Measurements from ENCODE around the gene TMEM202.

The TMEM202 gene

GRCh38 chr15:72397796-72398588 is at the start of gene TMEM202:
TMEM202 (plus strand) TSS chr15:72398305; CDS start chr15:72398327, 22 bp downstream.
- H3K4me3 Mint-ChIP-seq: no peak within 1 kb of the TSS
- H3K27ac Mint-ChIP-seq: peak within 1 kb of the TSS; percentile 56
- no peaks in the 10 kb centered on the region for H3K36me3 Mint-ChIP-seq (ENCODE audit: low read depth)
- intact Hi-C loops (cut with micrococcal nuclease): no loop called here
- H3K4me1 Mint-ChIP-seq (ENCODE audit: low read depth): peaks cover 23% of the 10 kb centered on the region
- no peaks in the 10 kb centered on the region for H3K27me3 Mint-ChIP-seq
- H3K9me3 Mint-ChIP-seq: no peaks in the 10 kb centered on the region

GRCh38 chr15:72353266-72353665 is 44.8 kb upstream of the TMEM202 start:
- no peak overlapping the region for H3K4me3 Mint-ChIP-seq
- no peak overlapping the region for H3K27ac Mint-ChIP-seq
- no peaks in the 10 kb centered on the region for H3K27me3 Mint-ChIP-seq
- intact Hi-C loops (cut with micrococcal nuclease): no loop called here
- H3K4me1 Mint-ChIP-seq (ENCODE audit: low read depth): peaks cover 28% of the 10 kb centered on the region
- H3K36me3 Mint-ChIP-seq (ENCODE audit: low read depth): peaks cover 100% of the 10 kb centered on the region
- no peaks in the 10 kb centered on the region for H3K9me3 Mint-ChIP-seq

- peaks cover 40% of the 10 kb centered on the region for H3K4me1 Mint-ChIP-seq (ENCODE audit: low read depth)
- peaks cover 98% of the 10 kb centered on the region for H3K36me3 Mint-ChIP-seq (ENCODE audit: low read depth)
- no peak overlapping the region for H3K4me3 Mint-ChIP-seq
- no peaks in the 10 kb centered on the region for H3K27me3 Mint-ChIP-seq
- intact Hi-C loops (cut with micrococcal nuclease): no loop called here
- H3K27ac Mint-ChIP-seq: no peak overlapping the region
- no peaks in the 10 kb centered on the region for H3K9me3 Mint-ChIP-seq
These were observed 43.6 kb upstream of the TMEM202 start for GRCh38 chr15:72354496-72354895.

- no peak overlapping the region for H3K27ac Mint-ChIP-seq
These were observed 40.0 kb upstream of the TMEM202 start for GRCh38 chr15:72358121-72358520.

GRCh38 chr15:72358650-72359171 is 39.4 kb upstream of the TMEM202 start:
- Mint-ChIP-seq H3K4me3 (no peak overlapping the region), H3K9me3 (no peaks in the 10 kb centered on the region), H3K4me1 (ENCODE audit: low read depth) (peaks cover 40% of the 10 kb centered on the region), H3K27ac (peak overlapping the region; percentile 36), H3K27me3 (no peaks in the 10 kb centered on the region), H3K36me3 (ENCODE audit: low read depth) (peaks cover 56% of the 10 kb centered on the region)
- intact Hi-C loops (cut with micrococcal nuclease): no loop called here

More at GRCh38 chr15:72358121-72358520, 40.0 kb upstream of the TMEM202 start:
- no peaks in the 10 kb centered on the region for H3K9me3 Mint-ChIP-seq
- no peak overlapping the region for H3K4me3 Mint-ChIP-seq
- peaks cover 62% of the 10 kb centered on the region for H3K36me3 Mint-ChIP-seq (ENCODE audit: low read depth)
- H3K4me1 Mint-ChIP-seq (ENCODE audit: low read depth): peaks cover 40% of the 10 kb centered on the region
- intact Hi-C loops (cut with micrococcal nuclease): no loop called here
- no peaks in the 10 kb centered on the region for H3K27me3 Mint-ChIP-seq

- no peak overlapping the region for H3K27ac Mint-ChIP-seq
- peaks cover 37% of the 10 kb centered on the region for H3K36me3 Mint-ChIP-seq (ENCODE audit: low read depth)
- H3K9me3 Mint-ChIP-seq: no peaks in the 10 kb centered on the region
- H3K4me1 Mint-ChIP-seq (ENCODE audit: low read depth): peaks cover 42% of the 10 kb centered on the region
- intact Hi-C loops (cut with micrococcal nuclease): no loop called here
- H3K27me3 Mint-ChIP-seq: no peaks in the 10 kb centered on the region
- no peak overlapping the region for H3K4me3 Mint-ChIP-seq
These were observed 36.9 kb upstream of the TMEM202 start for GRCh38 chr15:72361176-72361575.

GRCh38 chr15:72365844-72366243 is 32.3 kb upstream of the TMEM202 start:
- Mint-ChIP-seq H3K4me3 (no peak overlapping the region), H3K27ac (peak overlapping the region; percentile 62), H3K9me3 (no peaks in the 10 kb centered on the region), H3K4me1 (ENCODE audit: low read depth) (peaks cover 55% of the 10 kb centered on the region), H3K36me3 (ENCODE audit: low read depth) (peaks cover 33% of the 10 kb centered on the region), H3K27me3 (no peaks in the 10 kb centered on the region)
- intact Hi-C loops (cut with micrococcal nuclease): no loop called here

GRCh38 chr15:72368325-72368724 is 29.8 kb upstream of the TMEM202 start:
- peak overlapping the region; percentile 62 for H3K27ac Mint-ChIP-seq

GRCh38 chr15:72368899-72369298 is 29.2 kb upstream of the TMEM202 start:
- no peaks in the 10 kb centered on the region for H3K9me3 Mint-ChIP-seq
- H3K36me3 Mint-ChIP-seq (ENCODE audit: low read depth): peaks cover 45% of the 10 kb centered on the region
- peak overlapping the region; percentile 62 for H3K27ac Mint-ChIP-seq
- H3K4me1 Mint-ChIP-seq (ENCODE audit: low read depth): peaks cover 71% of the 10 kb centered on the region
- H3K4me3 Mint-ChIP-seq: peak overlapping the region; percentile 57
- H3K27me3 Mint-ChIP-seq: no peaks in the 10 kb centered on the region
- intact Hi-C loops (cut with micrococcal nuclease): loop anchor here (2.0 kb wide), 1 partner anchor 106 kb away; the partner anchor contains the start of gene ARIH1

More at GRCh38 chr15:72368325-72368724, 29.8 kb upstream of the TMEM202 start:
- H3K4me1 Mint-ChIP-seq (ENCODE audit: low read depth): peaks cover 66% of the 10 kb centered on the region
- intact Hi-C loops (cut with micrococcal nuclease): loop anchor here (2.0 kb wide), 1 partner anchor 106 kb away; the partner anchor contains the start of gene ARIH1
- H3K27me3 Mint-ChIP-seq: no peaks in the 10 kb centered on the region
- H3K4me3 Mint-ChIP-seq: peak overlapping the region; percentile 57
- H3K9me3 Mint-ChIP-seq: no peaks in the 10 kb centered on the region
- peaks cover 39% of the 10 kb centered on the region for H3K36me3 Mint-ChIP-seq (ENCODE audit: low read depth)

GRCh38 chr15:72369964-72370363 is 28.1 kb upstream of the TMEM202 start:
- no peaks in the 10 kb centered on the region for H3K9me3 Mint-ChIP-seq
- peak overlapping the region; percentile 44 for H3K4me3 Mint-ChIP-seq
- H3K4me1 Mint-ChIP-seq (ENCODE audit: low read depth): peaks cover 75% of the 10 kb centered on the region
- H3K27me3 Mint-ChIP-seq: no peaks in the 10 kb centered on the region
- peaks cover 55% of the 10 kb centered on the region for H3K36me3 Mint-ChIP-seq (ENCODE audit: low read depth)
- H3K27ac Mint-ChIP-seq: peak overlapping the region; percentile 62
- intact Hi-C loops (cut with micrococcal nuclease): loop anchor here (2.0 kb wide), 1 partner anchor 105 kb away; the partner anchor contains the start of gene ARIH1

GRCh38 chr15:72372361-72372760 is 25.7 kb upstream of the TMEM202 start:
- Mint-ChIP-seq H3K9me3 (no peaks in the 10 kb centered on the region), H3K36me3 (ENCODE audit: low read depth) (peaks cover 56% of the 10 kb centered on the region), H3K27me3 (no peaks in the 10 kb centered on the region), H3K4me1 (ENCODE audit: low read depth) (peaks cover 65% of the 10 kb centered on the region), H3K4me3 (peak overlapping the region; percentile 99), H3K27ac (peak overlapping the region; percentile 99)
- intact Hi-C loops (cut with micrococcal nuclease): no loop called here

- no peaks in the 10 kb centered on the region for H3K9me3 Mint-ChIP-seq
- no peaks in the 10 kb centered on the region for H3K27me3 Mint-ChIP-seq
- intact Hi-C loops (cut with micrococcal nuclease): loop anchor here (5.0 kb wide), 1 partner anchor 143 kb away; the partner anchor contains the start of gene PKM
- H3K36me3 Mint-ChIP-seq (ENCODE audit: low read depth): peaks cover 43% of the 10 kb centered on the region
- H3K4me3 Mint-ChIP-seq: peak overlapping the region; percentile 99
- peaks cover 58% of the 10 kb centered on the region for H3K4me1 Mint-ChIP-seq (ENCODE audit: low read depth)
- peak overlapping the region; percentile 99 for H3K27ac Mint-ChIP-seq
These were observed 22.6 kb upstream of the TMEM202 start for GRCh38 chr15:72375501-72375845.

- intact Hi-C loops (cut with micrococcal nuclease): loop anchor here (5.0 kb wide), 1 partner anchor 144 kb away; the partner anchor contains the start of gene PKM
- Mint-ChIP-seq H3K27ac (peak within 1 kb of the TSS; percentile 99), H3K27me3 (no peaks in the 10 kb centered on the region), H3K36me3 (ENCODE audit: low read depth) (peaks cover 38% of the 10 kb centered on the region), H3K4me1 (ENCODE audit: low read depth) (peaks cover 58% of the 10 kb centered on the region), H3K4me3 (peak within 1 kb of the TSS; percentile 99), H3K9me3 (no peaks in the 10 kb centered on the region)
These were observed 22.1 kb upstream of the TMEM202 start, which contains the start of gene HEXA for GRCh38 chr15:72375846-72376581. HEXA (minus strand) TSS chr15:72376014; CDS start chr15:72375972, 42 bp downstream.
